ENCODE data around the gene GALR3. TPM values are rescaled to one million over a fixed set of nuclear protein-coding genes. Genes with fewer than 3 reads are reported as not detected.

The GALR3 gene
- total RNA-seq, 4 donors from 2014 or later, result not detected

- TF ChIP-seq POLR2A (IDR thresholded peaks at IDR 0.05), result no peak
- TF ChIP-seq CTCF (IDR thresholded peaks at IDR 0.05), result no peak
- DNase-seq (ENCODE audit: low spot score in 2 of 2), result no peak
- intact Hi-C loops (cut with DNase I; ENCODE audit: low total_unique reads), result loop anchor here (5.0 kb wide), 1 partner anchor 331 kb away; no protein-coding TSS in a partner anchor
- H3K4me3 ChIP-seq (ENCODE audit: low read depth, poor library complexity, severe bottlenecking), result peak overlapping the region; percentile 63
- WGBS, 2 donors, result 18 to 19% methylated on average over 10 of the region's 10 CpGs
These were observed 17.3 kb upstream of the GALR3 start for GRCh38 chr22:37805810-37806277.

GRCh38 chr22:37806409-37807333, 16.5 kb upstream of the GALR3 start:
- DNase-seq (ENCODE audit: low spot score in 2 of 2), result no peak
- H3K4me3 ChIP-seq (ENCODE audit: low read depth, poor library complexity, severe bottlenecking), result peak overlapping the region; percentile 63
- 1 to 3% methylated on average over 19 of the region's 19 CpGs for WGBS, 2 donors
- intact Hi-C loops (cut with DNase I; ENCODE audit: low total_unique reads), result loop anchor here (5.0 kb wide), 1 partner anchor 331 kb away; no protein-coding TSS in a partner anchor
- TF ChIP-seq CTCF (IDR thresholded peaks at IDR 0.05) (no peak), POLR2A (IDR thresholded peaks at IDR 0.05) (no peak)

- TF ChIP-seq POLR2A (IDR thresholded peaks at IDR 0.05) (no peak), CTCF (IDR thresholded peaks at IDR 0.05) (no peak)
- 0% methylated on average over 35 to 50 of the region's 73 CpGs for WGBS, 2 donors
- peak within 1 kb of the TSS; percentile 63 for H3K4me3 ChIP-seq (ENCODE audit: low read depth, poor library complexity, severe bottlenecking)
- DNase-seq (ENCODE audit: low spot score in 2 of 2), result peak; percentile 96 to 99
- intact Hi-C loops (cut with DNase I; ENCODE audit: low total_unique reads), result loop anchor here (5.0 kb wide), 1 partner anchor 330 kb away; no protein-coding TSS in a partner anchor
These were observed 15.5 kb upstream of the GALR3 start, which contains the start of gene GCAT for GRCh38 chr22:37807410-37808293. GCAT (plus strand) TSS chr22:37807934; CDS start chr22:37807968, 34 bp downstream.

- 6 to 9% methylated on average over 8 of the region's 8 CpGs for WGBS, 2 donors
- no peak for TF ChIP-seq CTCF (IDR thresholded peaks at IDR 0.05)
- no peak for TF ChIP-seq POLR2A (IDR thresholded peaks at IDR 0.05)
- no peak for DNase-seq (ENCODE audit: low spot score in 2 of 2)
- intact Hi-C loops (cut with DNase I; ENCODE audit: low total_unique reads), result loop anchor here (5.0 kb wide), 1 partner anchor 329 kb away; no protein-coding TSS in a partner anchor
- H3K4me3 ChIP-seq (ENCODE audit: low read depth, poor library complexity, severe bottlenecking), result peak overlapping the region; percentile 18
These were observed 14.9 kb upstream of the GALR3 start for GRCh38 chr22:37808294-37808657.

- WGBS, 2 donors, result 92 to 94% methylated on average over 5 of the region's 5 CpGs
- no peak overlapping the region for H3K4me3 ChIP-seq (ENCODE audit: low read depth, poor library complexity, severe bottlenecking)
- intact Hi-C loops (cut with DNase I; ENCODE audit: low total_unique reads), result loop anchor here (5.0 to 10.0 kb wide), 2 partner anchors 125 to 327 kb away; no protein-coding TSS in a partner anchor
- TF ChIP-seq POLR2A (IDR thresholded peaks at IDR 0.05) (no peak), CTCF (IDR thresholded peaks at IDR 0.05) (no peak)
- no peak for DNase-seq (ENCODE audit: low spot score in 2 of 2)
These were observed 13.4 kb upstream of the GALR3 start for GRCh38 chr22:37809672-37810333.
